Lower lobe of right lung (tissue), 2 donors: Measurements from ENCODE around the gene TUBB1. TPM values are rescaled to one million over a fixed set of nuclear protein-coding genes. Genes with fewer than 3 reads are reported as not detected.

Experiments used
- ATAC-seq, 2 donors: fragments of 200-7000 bp; cut with Tn5 transposase; one replicate each; pipeline ENCODE4 v1.9.1; 2020 to 2022; ENCODE audit warnings: mild to moderate bottlenecking in 2 of 2, moderate library complexity in 2 of 2
- DNase-seq: peaks from one replicate; pipeline ENCODE4 v3.0.0-alpha.2; 2020
- H3K27ac ChIP-seq: fragments of 200-600 bp; one replicate; pipeline ENCODE4 v1.8.0; 2022
- H3K27me3 ChIP-seq: fragments of 200-600 bp; one replicate; pipeline ENCODE4 v1.8.0; 2022; ENCODE audit warnings: low read depth
- H3K36me3 ChIP-seq: fragments of 200-600 bp; one replicate; pipeline ENCODE4 v1.8.0; 2022; ENCODE audit warnings: mild to moderate bottlenecking
- H3K4me1 ChIP-seq: fragments of 200-600 bp; one replicate; pipeline ENCODE4 v1.8.0; 2022
- H3K4me3 ChIP-seq: fragments of 200-600 bp; one replicate; pipeline ENCODE4 v1.8.0; 2022; ENCODE audit warnings: mild to moderate bottlenecking
- H3K9me3 ChIP-seq: fragments of 200-600 bp; one replicate; pipeline ENCODE4 v1.8.0; 2022
- intact Hi-C: fragments of 100-400 bp; cut with DNase I; formaldehyde crosslinking; loops from one replicate; pipeline ENCODE4 v1.11.0; 2022
- total RNA-seq: library from RNA; stranded (reverse); fragmentation: NEBNext Ultra II Directional; extraction: Animal tissue kit (Norgen Biotek cat#: 25700); gene quantifications from one replicate; pipeline ENCODE4 v1.2.1, GENCODE V29; 2021
- TF ChIP-seq, protein P1 (sequence below): fragments of 200-600 bp; IDR thresholded peaks from one replicate; pipeline ENCODE4 v1.8.0; 2022; ENCODE audit warnings: antibody characterized with exemption, mild to moderate bottlenecking
- donor health status: DM: no; HTN: yes; CAD: no; lungs with severe emphysema.

TUBB1 gene
- total RNA-seq, 1 donor from 2014 or later, result 6.5 TPM

DNA sequence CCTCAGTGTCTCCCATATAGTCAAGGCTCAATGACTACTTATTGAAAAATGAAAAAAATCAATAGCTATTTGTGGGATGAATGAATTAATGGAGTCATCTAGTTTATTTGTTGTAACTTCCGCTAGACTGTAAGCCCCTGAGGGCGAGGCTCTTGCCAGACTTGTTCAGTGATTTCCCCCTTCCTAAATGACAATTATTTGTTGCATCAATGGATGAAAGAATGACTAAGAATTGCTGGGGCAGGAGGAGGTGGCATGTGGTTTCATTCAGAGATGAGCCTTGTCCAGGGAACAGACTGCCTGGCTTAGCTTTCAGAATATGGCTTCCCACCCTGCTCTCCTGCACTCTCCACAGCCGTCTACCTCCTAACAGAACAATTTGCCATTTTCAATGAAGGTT, 24.5 kb downstream of the TUBB1 start:
- no peak for ATAC-seq

GRCh38 chr20:59044295-59044694, 25.1 kb downstream of the TUBB1 start:
- Histone ChIP-seq H3K27me3 (no peaks in the 10 kb centered on the region), H3K9me3 (no peaks in the 10 kb centered on the region), H3K4me3 (no peak overlapping the region), H3K36me3 (no peaks in the 10 kb centered on the region), H3K27ac (no peak overlapping the region), H3K4me1 (peaks cover 44% of the 10 kb centered on the region)
- ATAC-seq, result peak in 1 of 2 donors; percentile 1
- intact Hi-C loops, result no loop called here
- no peak for DNase-seq
- TF ChIP-seq, protein P1, sequence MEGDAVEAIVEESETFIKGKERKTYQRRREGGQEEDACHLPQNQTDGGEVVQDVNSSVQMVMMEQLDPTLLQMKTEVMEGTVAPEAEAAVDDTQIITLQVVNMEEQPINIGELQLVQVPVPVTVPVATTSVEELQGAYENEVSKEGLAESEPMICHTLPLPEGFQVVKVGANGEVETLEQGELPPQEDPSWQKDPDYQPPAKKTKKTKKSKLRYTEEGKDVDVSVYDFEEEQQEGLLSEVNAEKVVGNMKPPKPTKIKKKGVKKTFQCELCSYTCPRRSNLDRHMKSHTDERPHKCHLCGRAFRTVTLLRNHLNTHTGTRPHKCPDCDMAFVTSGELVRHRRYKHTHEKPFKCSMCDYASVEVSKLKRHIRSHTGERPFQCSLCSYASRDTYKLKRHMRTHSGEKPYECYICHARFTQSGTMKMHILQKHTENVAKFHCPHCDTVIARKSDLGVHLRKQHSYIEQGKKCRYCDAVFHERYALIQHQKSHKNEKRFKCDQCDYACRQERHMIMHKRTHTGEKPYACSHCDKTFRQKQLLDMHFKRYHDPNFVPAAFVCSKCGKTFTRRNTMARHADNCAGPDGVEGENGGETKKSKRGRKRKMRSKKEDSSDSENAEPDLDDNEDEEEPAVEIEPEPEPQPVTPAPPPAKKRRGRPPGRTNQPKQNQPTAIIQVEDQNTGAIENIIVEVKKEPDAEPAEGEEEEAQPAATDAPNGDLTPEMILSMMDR, result no peak

More for the DNA sequence above, 24.5 kb downstream of the TUBB1 start:
- no peak for DNase-seq
- peaks cover 46% of the 10 kb centered on the region for H3K4me1 ChIP-seq
- intact Hi-C loops, result no loop called here
- TF ChIP-seq, protein P1, result no peak
- no peaks in the 10 kb centered on the region for H3K9me3 ChIP-seq
- H3K27ac ChIP-seq, result no peak overlapping the region
- H3K27me3 ChIP-seq, result no peaks in the 10 kb centered on the region
- H3K36me3 ChIP-seq, result no peaks in the 10 kb centered on the region
- no peak overlapping the region for H3K4me3 ChIP-seq

GRCh38 chr20:59044796-59045195, 25.6 kb downstream of the TUBB1 start:
- H3K27ac ChIP-seq, result no peak overlapping the region
- TF ChIP-seq, protein P1, result no peak

DNA sequence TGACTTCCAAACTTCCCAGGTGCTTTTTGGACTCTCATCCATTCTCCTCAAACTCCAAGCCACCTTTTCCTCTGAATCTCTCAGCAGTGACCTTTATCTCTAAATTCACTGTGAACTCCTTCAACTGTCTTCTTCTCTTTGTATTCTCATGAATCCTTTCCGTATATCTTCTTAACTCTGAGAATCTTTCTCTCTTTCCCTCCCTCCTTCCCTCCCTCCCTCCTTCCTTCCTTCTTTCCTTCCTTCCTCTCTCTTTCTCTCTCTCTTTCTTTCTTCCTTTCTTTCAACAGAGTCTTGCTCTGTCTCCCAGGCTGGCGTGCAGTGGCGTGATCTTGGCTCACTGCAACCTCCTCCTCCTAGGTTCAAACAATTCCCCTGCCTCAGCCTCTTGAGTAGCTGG, 27.6 kb downstream of the TUBB1 start:
- no peak for DNase-seq
- TF ChIP-seq, protein P1, result no peak
- intact Hi-C loops, result no loop called here
- no peaks in the 10 kb centered on the region for H3K36me3 ChIP-seq
- H3K4me3 ChIP-seq, result no peak overlapping the region
- H3K27me3 ChIP-seq, result no peaks in the 10 kb centered on the region
- peak overlapping the region; percentile 61 for H3K27ac ChIP-seq
- ATAC-seq, result no peak
- no peaks in the 10 kb centered on the region for H3K9me3 ChIP-seq
- peaks cover 20% of the 10 kb centered on the region for H3K4me1 ChIP-seq

More at GRCh38 chr20:59044796-59045195, 25.6 kb downstream of the TUBB1 start:
- H3K4me3 ChIP-seq, result no peak overlapping the region
- no peaks in the 10 kb centered on the region for H3K36me3 ChIP-seq
- intact Hi-C loops, result no loop called here
- H3K4me1 ChIP-seq, result peaks cover 41% of the 10 kb centered on the region
- H3K27me3 ChIP-seq, result no peaks in the 10 kb centered on the region
- DNase-seq, result no peak
- no peaks in the 10 kb centered on the region for H3K9me3 ChIP-seq
- ATAC-seq, result no peak

- peak; percentile 95 for ATAC-seq
Measured at GRCh38 chr20:59047938-59048680, 28.9 kb downstream of the TUBB1 start.

More at GRCh38 chr20:59047938-59048680, 28.9 kb downstream of the TUBB1 start:
- Histone ChIP-seq H3K4me3 (no peak overlapping the region), H3K9me3 (no peaks in the 10 kb centered on the region), H3K36me3 (no peaks in the 10 kb centered on the region), H3K27ac (peak overlapping the region; percentile 61), H3K4me1 (peaks cover 18% of the 10 kb centered on the region), H3K27me3 (no peaks in the 10 kb centered on the region)
- DNase-seq, result no peak
- intact Hi-C loops, result no loop called here
- TF ChIP-seq, protein P1, result no peak
